ENCODE measurements around the gene GRIA4. TPM values are rescaled to one million over a fixed set of nuclear protein-coding genes. Genes with fewer than 3 reads are reported as not detected.

Gene GRIA4
- total and polyA plus RNA-seq, 2 donors (not counting 1 experiment from before 2014, with no cell fraction given): not detected

- Histone ChIP-seq H3K36me3 (replicated peaks in 1 of 2; ENCODE audit: control extremely low read depth in 1 of 2, control insufficient read depth in 1 of 2, extremely low read depth in 1 of 2, insufficient read depth in 2 of 2, low read length in 1 of 2) (peaks cover 1 to 8% of the 10 kb centered on the region in 2 experiments), H3K4me1 (ENCODE audit: control insufficient read depth in 2 of 2, insufficient read depth in 2 of 2, low read length in 2 of 2) (peaks cover 0 to 10% of the 10 kb centered on the region in 2 donors), H3K9ac (ENCODE audit: low read length) (no peak overlapping the region), H3K27me3 (replicated peaks in 1 of 4; ENCODE audit: control extremely low read depth in 1 of 4, control insufficient read depth in 3 of 4, insufficient read depth in 4 of 4, low read length in 3 of 4) (no peaks in the 10 kb centered on the region), H3K27ac (ENCODE audit: low read length in 2 of 2) (no peak overlapping the region), H2AFZ (ENCODE audit: insufficient read depth, low read depth, low read length, poor library complexity, severe bottlenecking) (no peak overlapping the region), H4K20me1 (ENCODE audit: control insufficient read depth, insufficient read depth, low read length, poor library complexity, severe bottlenecking) (peaks cover 9% of the 10 kb centered on the region), H3K4me2 (replicated peaks; ENCODE audit: low read depth, low read length, poor library complexity, severe bottlenecking) (no peak overlapping the region), H3K79me2 (ENCODE audit: control insufficient read depth, insufficient read depth, low read length) (peaks cover 55% of the 10 kb centered on the region), H3K4me3 (ENCODE audit: control extremely low read depth in 1 of 5, extremely low read depth in 1 of 5, insufficient read depth in 1 of 5, low read depth in 2 of 5, low read length in 4 of 5) (no peak overlapping the region), H3K9me3 (ENCODE audit: control extremely low read depth in 1 of 3, control insufficient read depth in 2 of 3, insufficient read depth in 1 of 3, low read length in 2 of 3) (no peaks in the 10 kb centered on the region)
- ATAC-seq (ENCODE audit: low read depth): no peak
- POLR2A ChIA-PET: no interaction called here
- Mint-ChIP-seq H3K9me3 (ENCODE audit: insufficient read depth) (no peaks in the 10 kb centered on the region), H3K27ac (no peak overlapping the region), H3K4me1 (peaks cover 29% of the 10 kb centered on the region), H3K27me3 (no peaks in the 10 kb centered on the region), H3K4me3 (no peak overlapping the region)
- TF ChIP-seq CTCF (IDR thresholded peaks at IDR 0.05) (no peak), EZH2 (IDR thresholded peaks at IDR 0.05; ENCODE audit: borderline replicate concordance, insufficient read depth, low read depth, low read length, poor library complexity, severe bottlenecking) (no peak)
- intact Hi-C loops (cut with micrococcal nuclease): no loop called here
- no peak for DNase-seq
- WGBS (ENCODE audit: insufficient coverage): no CpG with 5 or more reads among the region's 2 CpGs
- CTCF ChIA-PET: no interaction called here
These were observed 405.2 kb downstream of the GRIA4 start for GRCh38 chr11:106015066-106015465.

GRCh38 chr11:106017093-106017492, 407.2 kb downstream of the GRIA4 start:
- Histone ChIP-seq H3K27me3 (replicated peaks in 1 of 4; ENCODE audit: control extremely low read depth in 1 of 4, control insufficient read depth in 3 of 4, insufficient read depth in 4 of 4, low read length in 3 of 4) (no peaks in the 10 kb centered on the region), H3K9me3 (ENCODE audit: control extremely low read depth in 1 of 3, control insufficient read depth in 2 of 3, insufficient read depth in 1 of 3, low read length in 2 of 3) (no peaks in the 10 kb centered on the region), H3K36me3 (replicated peaks in 1 of 2; ENCODE audit: control extremely low read depth in 1 of 2, control insufficient read depth in 1 of 2, extremely low read depth in 1 of 2, insufficient read depth in 2 of 2, low read length in 1 of 2) (peaks cover 0 to 1% of the 10 kb centered on the region in 2 experiments), H3K4me2 (replicated peaks; ENCODE audit: low read depth, low read length, poor library complexity, severe bottlenecking) (no peak overlapping the region), H3K4me1 (ENCODE audit: control insufficient read depth in 2 of 2, insufficient read depth in 2 of 2, low read length in 2 of 2) (peaks cover 11 to 21% of the 10 kb centered on the region in 2 donors), H2AFZ (ENCODE audit: insufficient read depth, low read depth, low read length, poor library complexity, severe bottlenecking) (no peak overlapping the region), H3K9ac (ENCODE audit: low read length) (no peak overlapping the region), H3K79me2 (ENCODE audit: control insufficient read depth, insufficient read depth, low read length) (peaks cover 55% of the 10 kb centered on the region), H4K20me1 (ENCODE audit: control insufficient read depth, insufficient read depth, low read length, poor library complexity, severe bottlenecking) (peaks cover 5% of the 10 kb centered on the region), H3K27ac (ENCODE audit: low read length in 2 of 2) (no peak overlapping the region), H3K4me3 (ENCODE audit: control extremely low read depth in 1 of 5, extremely low read depth in 1 of 5, insufficient read depth in 1 of 5, low read depth in 2 of 5, low read length in 4 of 5) (no peak overlapping the region)
- WGBS (ENCODE audit: insufficient coverage): no CpG with 5 or more reads among the region's 2 CpGs
- no peaks in the 10 kb centered on the region for H3K9me3 Mint-ChIP-seq (ENCODE audit: insufficient read depth)
- H3K27ac Mint-ChIP-seq: no peak overlapping the region
- DNase-seq: no peak
- ChIA-PET POLR2A (no interaction called here), CTCF (interaction anchor here (1.5 kb wide), 1 partner anchor 60 kb away, joined by 4 read pairs; the partner anchor contains the start of genes AASDHPPT and KBTBD3)
- H3K27me3 Mint-ChIP-seq: no peaks in the 10 kb centered on the region
- intact Hi-C loops (cut with micrococcal nuclease): no loop called here
- H3K4me1 Mint-ChIP-seq: peaks cover 45% of the 10 kb centered on the region
- no peak overlapping the region for H3K4me3 Mint-ChIP-seq
- no peak for TF ChIP-seq CTCF (IDR thresholded peaks at IDR 0.05)
- no peak for TF ChIP-seq EZH2 (IDR thresholded peaks at IDR 0.05; ENCODE audit: borderline replicate concordance, insufficient read depth, low read depth, low read length, poor library complexity, severe bottlenecking)
- ATAC-seq (ENCODE audit: low read depth): no peak

All from B cell (primary cell).